Amniotic stem cell (primary cell): Measurements from ENCODE around the gene SEMA4F.

Experiments
- DNase-seq: peaks from one replicate; lab custom pipeline; 2025; lab: John Stamatoyannopoulos, UW

The SEMA4F gene

GRCh38 chr2:74706741-74707140 is 52.7 kb downstream of the SEMA4F start:
- no peak for DNase-seq

GRCh38 chr2:74707837-74708236 is 53.8 kb downstream of the SEMA4F start:
- DNase-seq = no peak

GRCh38 chr2:74708296-74708695 is 54.2 kb downstream of the SEMA4F start:
- no peak for DNase-seq

GRCh38 chr2:74708883-74709282 is 54.8 kb downstream of the SEMA4F start:
- no peak for DNase-seq

GRCh38 chr2:74712223-74713053 is 58.4 kb downstream of the SEMA4F start:
- DNase-seq = no peak

- DNase-seq = no peak
Observed at GRCh38 chr2:74714691-74715080, 60.6 kb downstream of the SEMA4F start.

- DNase-seq = peak; percentile 70
Observed at GRCh38 chr2:74715081-74715791, 61.2 kb downstream of the SEMA4F start.

- DNase-seq = no peak
Observed at GRCh38 chr2:74715880-74716279, 61.8 kb downstream of the SEMA4F start.

GRCh38 chr2:74719066-74719465 is 65.0 kb downstream of the SEMA4F start:
- DNase-seq = no peak

GRCh38 chr2:74721316-74721715 is 67.3 kb downstream of the SEMA4F start:
- DNase-seq = no peak

GRCh38 chr2:74724496-74724895 is 70.4 kb downstream of the SEMA4F start:
- DNase-seq = no peak

- no peak for DNase-seq
Observed at GRCh38 chr2:74725287-74725686, 71.2 kb downstream of the SEMA4F start.

- no peak for DNase-seq
Observed at GRCh38 chr2:74728842-74729241, 74.8 kb downstream of the SEMA4F start.

- no peak for DNase-seq
Observed at GRCh38 chr2:74730530-74730929, 76.5 kb downstream of the SEMA4F start.
